Measurements from ENCODE around the gene FFAR1.
"Not testable (repeated sequence)": the region's sequence is repeated elsewhere in the genome, so short reads cannot be mapped to it uniquely, and the experiment has no call there.

- TF ChIP-seq CTCF (IDR thresholded peaks at IDR 0.05); EZH2 (IDR thresholded peaks at IDR 0.05; ENCODE audit: borderline replicate concordance, insufficient read depth, low read depth, low read length, poor library complexity, severe bottlenecking): not testable (repeated sequence)
Measured at GRCh38 chr19:35360081-35360480, 12.4 kb downstream of the FFAR1 start.
